ENCODE data around the gene MYO5B.

DNA sequence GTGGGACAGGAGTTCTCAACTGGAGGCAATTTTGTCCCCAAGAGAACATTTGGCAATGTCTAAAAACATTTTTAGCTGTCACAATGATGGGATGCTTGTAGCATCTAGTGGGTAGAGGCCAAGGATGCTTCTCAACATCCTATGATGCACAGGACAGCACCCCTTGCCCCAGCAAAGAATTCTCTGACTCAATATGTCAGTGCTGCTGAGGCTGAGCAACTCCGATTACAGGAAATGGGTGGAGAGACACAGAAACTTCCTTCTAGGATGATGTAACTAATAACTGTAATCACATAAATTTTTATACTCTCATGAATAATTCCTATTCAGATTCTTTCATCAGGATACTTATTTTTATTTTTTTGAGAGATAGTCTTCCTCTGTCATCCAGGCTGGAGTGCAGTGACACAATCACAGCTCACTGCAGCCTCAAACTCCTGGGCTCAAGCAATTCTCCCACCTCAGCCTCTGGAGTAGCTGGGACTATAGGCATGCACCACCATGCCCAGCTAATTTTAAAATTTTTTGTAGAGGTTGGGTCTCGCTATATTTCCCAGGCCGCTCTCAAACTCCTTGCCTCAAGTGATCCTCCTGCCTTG is 261.3 kb downstream of the MYO5B start:
- no peak for TF ChIP-seq POLR2A (IDR thresholded peaks at IDR 0.05)
- TF ChIP-seq, protein P1, sequence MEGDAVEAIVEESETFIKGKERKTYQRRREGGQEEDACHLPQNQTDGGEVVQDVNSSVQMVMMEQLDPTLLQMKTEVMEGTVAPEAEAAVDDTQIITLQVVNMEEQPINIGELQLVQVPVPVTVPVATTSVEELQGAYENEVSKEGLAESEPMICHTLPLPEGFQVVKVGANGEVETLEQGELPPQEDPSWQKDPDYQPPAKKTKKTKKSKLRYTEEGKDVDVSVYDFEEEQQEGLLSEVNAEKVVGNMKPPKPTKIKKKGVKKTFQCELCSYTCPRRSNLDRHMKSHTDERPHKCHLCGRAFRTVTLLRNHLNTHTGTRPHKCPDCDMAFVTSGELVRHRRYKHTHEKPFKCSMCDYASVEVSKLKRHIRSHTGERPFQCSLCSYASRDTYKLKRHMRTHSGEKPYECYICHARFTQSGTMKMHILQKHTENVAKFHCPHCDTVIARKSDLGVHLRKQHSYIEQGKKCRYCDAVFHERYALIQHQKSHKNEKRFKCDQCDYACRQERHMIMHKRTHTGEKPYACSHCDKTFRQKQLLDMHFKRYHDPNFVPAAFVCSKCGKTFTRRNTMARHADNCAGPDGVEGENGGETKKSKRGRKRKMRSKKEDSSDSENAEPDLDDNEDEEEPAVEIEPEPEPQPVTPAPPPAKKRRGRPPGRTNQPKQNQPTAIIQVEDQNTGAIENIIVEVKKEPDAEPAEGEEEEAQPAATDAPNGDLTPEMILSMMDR (IDR thresholded peaks at IDR 0.05), result no peak

All from lower leg skin (tissue), 3 donors.